GM12864 (cell line): ENCODE results near the gene PLA2G15.
A peak's percentile ranks its signal among the peaks of the same experiment; 100 is the strongest.

Source experiments
- DNase-seq: peaks from one replicate; pipeline ENCODE4 v3.0.0-alpha.2; 2011; ENCODE audit warnings: low read depth
- H3K4me3 ChIP-seq: 2 replicates; pipeline ENCODE4 v1.5.1; 2011; ENCODE audit warnings: mild to moderate bottlenecking, low read depth, low read length, control low read depth
- CTCF ChIP-seq: IDR thresholded peaks from 2 replicates; pipeline ENCODE4 v1.5.1; 2011; ENCODE audit warnings: low read depth, mild to moderate bottlenecking, moderate library complexity, low read length, control low read depth, inconsistent platforms; ENCODE audit errors: missing control alignments

Gene PLA2G15

GRCh38 chr16:68244903-68245853 lies at the start of gene PLA2G15:
PLA2G15 (plus strand) TSS chr16:68245373; CDS start chr16:68245427, 54 bp downstream.
- peak; percentile 78 for DNase-seq
- TF ChIP-seq CTCF, result no peak
- H3K4me3 ChIP-seq, result peak within 1 kb of the TSS; percentile 58

GRCh38 chr16:68197250-68197649 lies 47.9 kb upstream of the PLA2G15 start:
- H3K4me3 ChIP-seq, result no peak overlapping the region
- no peak for TF ChIP-seq CTCF
- DNase-seq, result no peak

- no peak for TF ChIP-seq CTCF
- no peak overlapping the region for H3K4me3 ChIP-seq
- DNase-seq, result no peak
Observed at GRCh38 chr16:68200088-68200783, 44.9 kb upstream of the PLA2G15 start.

- no peak for TF ChIP-seq CTCF
- H3K4me3 ChIP-seq, result no peak overlapping the region
- no peak for DNase-seq
Observed at GRCh38 chr16:68202091-68202519, 43.1 kb upstream of the PLA2G15 start.

- H3K4me3 ChIP-seq, result no peak overlapping the region
- no peak for DNase-seq
- TF ChIP-seq CTCF, result no peak
Observed at GRCh38 chr16:68206245-68206644, 38.9 kb upstream of the PLA2G15 start.

- no peak for TF ChIP-seq CTCF
- DNase-seq, result no peak
- H3K4me3 ChIP-seq, result no peak overlapping the region
Observed at GRCh38 chr16:68214726-68215125, 30.4 kb upstream of the PLA2G15 start.

- no peak for TF ChIP-seq CTCF
- no peak overlapping the region for H3K4me3 ChIP-seq
- DNase-seq, result no peak
Observed at GRCh38 chr16:68215302-68215701, 29.9 kb upstream of the PLA2G15 start.
